ENCODE data around the gene TIAL1. TPM values are rescaled to one million over a fixed set of nuclear protein-coding genes. Genes with fewer than 3 reads are reported as not detected.

TIAL1 gene
- total and polyA plus RNA-seq, 10 of the 15 experiments (the other 5 are each of a cell fraction or from before 2014, with no cell fraction given): 26.0 to 159 (median 62.8) TPM

DNA sequence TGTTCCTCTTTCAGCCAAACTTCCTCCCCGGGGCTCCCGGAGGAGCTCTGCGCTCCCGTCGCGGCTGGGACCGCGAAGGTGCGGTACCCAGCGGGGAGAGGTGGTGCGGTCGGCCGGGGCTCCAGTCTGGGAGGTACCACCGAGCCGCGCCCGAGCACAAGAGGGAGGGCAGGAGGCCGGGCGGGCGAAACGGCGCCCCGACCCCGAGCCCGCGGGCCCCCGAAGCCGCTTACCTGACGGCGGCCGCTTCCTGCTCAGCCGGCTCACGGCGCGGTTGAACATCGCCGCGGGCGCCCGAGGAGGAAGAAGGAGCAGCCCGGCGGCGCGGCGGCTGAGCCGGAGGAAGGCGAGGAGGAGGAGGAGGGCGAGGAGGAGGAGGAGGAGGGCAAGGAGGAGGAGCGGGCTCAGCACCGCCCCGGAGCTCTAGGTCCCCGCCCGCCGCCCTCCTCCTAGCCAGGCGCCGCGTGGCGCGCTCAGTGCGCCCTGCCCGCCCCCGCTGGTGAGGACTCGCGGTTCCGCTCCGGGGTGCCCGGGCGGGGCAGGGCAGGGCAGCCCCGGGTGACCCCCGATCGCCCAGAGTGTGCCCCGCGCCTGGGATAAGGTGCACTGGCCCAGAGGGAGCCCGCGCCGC is 54.3 kb downstream of the TIAL1 start, which contains the start of gene RGS10 (continued):
- TF ChIP-seq, protein P1, sequence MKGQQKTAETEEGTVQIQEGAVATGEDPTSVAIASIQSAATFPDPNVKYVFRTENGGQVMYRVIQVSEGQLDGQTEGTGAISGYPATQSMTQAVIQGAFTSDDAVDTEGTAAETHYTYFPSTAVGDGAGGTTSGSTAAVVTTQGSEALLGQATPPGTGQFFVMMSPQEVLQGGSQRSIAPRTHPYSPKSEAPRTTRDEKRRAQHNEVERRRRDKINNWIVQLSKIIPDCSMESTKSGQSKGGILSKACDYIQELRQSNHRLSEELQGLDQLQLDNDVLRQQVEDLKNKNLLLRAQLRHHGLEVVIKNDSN (IDR thresholded peaks at IDR 0.05; ENCODE audit: borderline replicate concordance, extremely low read length, insufficient read depth, low read depth, low read length): no peak
- TF ChIP-seq MTA3 (IDR thresholded peaks at IDR 0.05; ENCODE audit: borderline replicate concordance, low read length) (no peak), BACH1 (IDR thresholded peaks at IDR 0.05; ENCODE audit: borderline replicate concordance) (peak; percentile 47; the same call in 1 of the 2 replicates), SP1 (IDR thresholded peaks at IDR 0.05; ENCODE audit: low read depth, low read length) (no peak), SPI1 (IDR thresholded peaks at IDR 0.05; ENCODE audit: borderline replicate concordance, insufficient read depth, low read depth, low read length) (no peak), SRF (IDR thresholded peaks at IDR 0.05; ENCODE audit: low read depth in 2 of 2, low read length in 2 of 2) (0 out of 4 replicates have a peak, but pooled peaks of 1 of the 2 experiments have one; percentile 2), EED (IDR thresholded peaks at IDR 0.05; ENCODE audit: low read depth) (no peak), NR2F1 (conservative IDR thresholded peaks at IDR 0.05) (peak; percentile 70; the same call in 1 of the 2 replicates), TCF12 (IDR thresholded peaks at IDR 0.05; ENCODE audit: low read depth, low read length) (0 out of 2 replicates have a peak, but pooled peaks have one; percentile 10), NFIC (IDR thresholded peaks at IDR 0.05; ENCODE audit: low read depth, low read length) (no peak)
- TF ChIP-seq, protein P2, sequence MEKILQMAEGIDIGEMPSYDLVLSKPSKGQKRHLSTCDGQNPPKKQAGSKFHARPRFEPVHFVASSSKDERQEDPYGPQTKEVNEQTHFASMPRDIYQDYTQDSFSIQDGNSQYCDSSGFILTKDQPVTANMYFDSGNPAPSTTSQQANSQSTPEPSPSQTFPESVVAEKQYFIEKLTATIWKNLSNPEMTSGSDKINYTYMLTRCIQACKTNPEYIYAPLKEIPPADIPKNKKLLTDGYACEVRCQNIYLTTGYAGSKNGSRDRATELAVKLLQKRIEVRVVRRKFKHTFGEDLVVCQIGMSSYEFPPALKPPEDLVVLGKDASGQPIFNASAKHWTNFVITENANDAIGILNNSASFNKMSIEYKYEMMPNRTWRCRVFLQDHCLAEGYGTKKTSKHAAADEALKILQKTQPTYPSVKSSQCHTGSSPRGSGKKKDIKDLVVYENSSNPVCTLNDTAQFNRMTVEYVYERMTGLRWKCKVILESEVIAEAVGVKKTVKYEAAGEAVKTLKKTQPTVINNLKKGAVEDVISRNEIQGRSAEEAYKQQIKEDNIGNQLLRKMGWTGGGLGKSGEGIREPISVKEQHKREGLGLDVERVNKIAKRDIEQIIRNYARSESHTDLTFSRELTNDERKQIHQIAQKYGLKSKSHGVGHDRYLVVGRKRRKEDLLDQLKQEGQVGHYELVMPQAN (conservative IDR thresholded peaks at IDR 0.05): no peak
- TF ChIP-seq, protein P3, sequence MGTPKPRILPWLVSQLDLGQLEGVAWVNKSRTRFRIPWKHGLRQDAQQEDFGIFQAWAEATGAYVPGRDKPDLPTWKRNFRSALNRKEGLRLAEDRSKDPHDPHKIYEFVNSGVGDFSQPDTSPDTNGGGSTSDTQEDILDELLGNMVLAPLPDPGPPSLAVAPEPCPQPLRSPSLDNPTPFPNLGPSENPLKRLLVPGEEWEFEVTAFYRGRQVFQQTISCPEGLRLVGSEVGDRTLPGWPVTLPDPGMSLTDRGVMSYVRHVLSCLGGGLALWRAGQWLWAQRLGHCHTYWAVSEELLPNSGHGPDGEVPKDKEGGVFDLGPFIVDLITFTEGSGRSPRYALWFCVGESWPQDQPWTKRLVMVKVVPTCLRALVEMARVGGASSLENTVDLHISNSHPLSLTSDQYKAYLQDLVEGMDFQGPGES (IDR thresholded peaks at IDR 0.05): no peak
- TF ChIP-seq, protein P4, sequence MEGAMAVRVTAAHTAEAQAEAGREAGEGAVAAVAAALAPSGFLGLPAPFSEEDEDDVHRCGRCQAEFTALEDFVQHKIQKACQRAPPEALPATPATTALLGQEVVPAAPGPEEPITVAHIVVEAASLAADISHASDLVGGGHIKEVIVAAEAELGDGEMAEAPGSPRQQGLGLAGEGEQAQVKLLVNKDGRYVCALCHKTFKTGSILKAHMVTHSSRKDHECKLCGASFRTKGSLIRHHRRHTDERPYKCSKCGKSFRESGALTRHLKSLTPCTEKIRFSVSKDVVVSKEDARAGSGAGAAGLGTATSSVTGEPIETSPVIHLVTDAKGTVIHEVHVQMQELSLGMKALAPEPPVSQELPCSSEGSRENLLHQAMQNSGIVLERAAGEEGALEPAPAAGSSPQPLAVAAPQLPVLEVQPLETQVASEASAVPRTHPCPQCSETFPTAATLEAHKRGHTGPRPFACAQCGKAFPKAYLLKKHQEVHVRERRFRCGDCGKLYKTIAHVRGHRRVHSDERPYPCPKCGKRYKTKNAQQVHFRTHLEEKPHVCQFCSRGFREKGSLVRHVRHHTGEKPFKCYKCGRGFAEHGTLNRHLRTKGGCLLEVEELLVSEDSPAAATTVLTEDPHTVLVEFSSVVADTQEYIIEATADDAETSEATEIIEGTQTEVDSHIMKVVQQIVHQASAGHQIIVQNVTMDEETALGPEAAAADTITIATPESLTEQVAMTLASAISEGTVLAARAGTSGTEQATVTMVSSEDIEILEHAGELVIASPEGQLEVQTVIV (IDR thresholded peaks at IDR 0.05; ENCODE audit: borderline replicate concordance, partially characterized antibody): no peak
- TF ChIP-seq, protein P5, sequence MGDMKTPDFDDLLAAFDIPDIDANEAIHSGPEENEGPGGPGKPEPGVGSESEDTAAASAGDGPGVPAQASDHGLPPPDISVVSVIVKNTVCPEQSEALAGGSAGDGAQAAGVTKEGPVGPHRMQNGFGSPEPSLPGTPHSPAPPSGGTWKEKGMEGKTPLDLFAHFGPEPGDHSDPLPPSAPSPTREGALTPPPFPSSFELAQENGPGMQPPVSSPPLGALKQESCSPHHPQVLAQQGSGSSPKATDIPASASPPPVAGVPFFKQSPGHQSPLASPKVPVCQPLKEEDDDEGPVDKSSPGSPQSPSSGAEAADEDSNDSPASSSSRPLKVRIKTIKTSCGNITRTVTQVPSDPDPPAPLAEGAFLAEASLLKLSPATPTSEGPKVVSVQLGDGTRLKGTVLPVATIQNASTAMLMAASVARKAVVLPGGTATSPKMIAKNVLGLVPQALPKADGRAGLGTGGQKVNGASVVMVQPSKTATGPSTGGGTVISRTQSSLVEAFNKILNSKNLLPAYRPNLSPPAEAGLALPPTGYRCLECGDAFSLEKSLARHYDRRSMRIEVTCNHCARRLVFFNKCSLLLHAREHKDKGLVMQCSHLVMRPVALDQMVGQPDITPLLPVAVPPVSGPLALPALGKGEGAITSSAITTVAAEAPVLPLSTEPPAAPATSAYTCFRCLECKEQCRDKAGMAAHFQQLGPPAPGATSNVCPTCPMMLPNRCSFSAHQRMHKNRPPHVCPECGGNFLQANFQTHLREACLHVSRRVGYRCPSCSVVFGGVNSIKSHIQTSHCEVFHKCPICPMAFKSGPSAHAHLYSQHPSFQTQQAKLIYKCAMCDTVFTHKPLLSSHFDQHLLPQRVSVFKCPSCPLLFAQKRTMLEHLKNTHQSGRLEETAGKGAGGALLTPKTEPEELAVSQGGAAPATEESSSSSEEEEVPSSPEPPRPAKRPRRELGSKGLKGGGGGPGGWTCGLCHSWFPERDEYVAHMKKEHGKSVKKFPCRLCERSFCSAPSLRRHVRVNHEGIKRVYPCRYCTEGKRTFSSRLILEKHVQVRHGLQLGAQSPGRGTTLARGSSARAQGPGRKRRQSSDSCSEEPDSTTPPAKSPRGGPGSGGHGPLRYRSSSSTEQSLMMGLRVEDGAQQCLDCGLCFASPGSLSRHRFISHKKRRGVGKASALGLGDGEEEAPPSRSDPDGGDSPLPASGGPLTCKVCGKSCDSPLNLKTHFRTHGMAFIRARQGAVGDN (IDR thresholded peaks at IDR 0.05): peak; percentile 55; the same call in 1 of the 2 replicates
- TF ChIP-seq, protein P6, sequence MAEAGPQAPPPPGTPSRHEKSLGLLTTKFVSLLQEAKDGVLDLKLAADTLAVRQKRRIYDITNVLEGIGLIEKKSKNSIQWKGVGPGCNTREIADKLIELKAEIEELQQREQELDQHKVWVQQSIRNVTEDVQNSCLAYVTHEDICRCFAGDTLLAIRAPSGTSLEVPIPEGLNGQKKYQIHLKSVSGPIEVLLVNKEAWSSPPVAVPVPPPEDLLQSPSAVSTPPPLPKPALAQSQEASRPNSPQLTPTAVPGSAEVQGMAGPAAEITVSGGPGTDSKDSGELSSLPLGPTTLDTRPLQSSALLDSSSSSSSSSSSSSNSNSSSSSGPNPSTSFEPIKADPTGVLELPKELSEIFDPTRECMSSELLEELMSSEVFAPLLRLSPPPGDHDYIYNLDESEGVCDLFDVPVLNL (IDR thresholded peaks at IDR 0.05; ENCODE audit: low read depth, low read length): no peak
- TF ChIP-seq, protein P7, sequence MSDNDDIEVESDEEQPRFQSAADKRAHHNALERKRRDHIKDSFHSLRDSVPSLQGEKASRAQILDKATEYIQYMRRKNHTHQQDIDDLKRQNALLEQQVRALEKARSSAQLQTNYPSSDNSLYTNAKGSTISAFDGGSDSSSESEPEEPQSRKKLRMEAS (IDR thresholded peaks at IDR 0.05; ENCODE audit: low read depth, low read length): peak; percentile 45; the same call in 1 of the 2 replicates
